Activated CD4-positive, alpha-beta T cell treated with anti-CD3 and anti-CD28 coated beads, Interleukin-2, amount 50 U/mL, for 48 hours (primary cell): ENCODE data around the gene IFT25.

Experiments
- DNase-seq, 2 experiments: peaks; one replicate each; pipeline ENCODE4 v3.0.0-alpha.2; 2020

Gene IFT25

GRCh38 chr1:53927376-53927881 lies 18.1 kb downstream of the IFT25 start:
- no peak for DNase-seq

DNA sequence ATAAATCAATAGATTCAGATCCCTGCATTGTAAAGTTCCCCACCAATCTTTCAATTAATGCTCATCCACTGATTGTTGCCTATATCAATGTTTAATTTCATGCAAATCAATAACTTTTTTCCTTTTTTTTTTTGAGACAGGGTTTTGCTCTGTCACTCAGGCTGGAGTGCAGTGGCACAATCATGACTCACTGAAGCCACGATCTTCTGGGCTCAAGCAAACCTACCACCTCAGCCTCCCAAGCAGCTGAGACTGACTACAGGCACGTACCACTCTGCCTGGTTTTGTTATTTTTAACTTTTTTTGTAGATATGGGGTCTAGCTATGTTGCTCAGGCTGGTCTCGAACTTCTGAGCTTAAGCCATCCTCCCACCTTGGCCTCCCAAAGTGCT lies 25.8 kb downstream of the IFT25 start:
- peak; percentile 19 to 31 for DNase-seq

GRCh38 chr1:53918343-53918742 lies 27.2 kb downstream of the IFT25 start:
- DNase-seq: no peak

DNA sequence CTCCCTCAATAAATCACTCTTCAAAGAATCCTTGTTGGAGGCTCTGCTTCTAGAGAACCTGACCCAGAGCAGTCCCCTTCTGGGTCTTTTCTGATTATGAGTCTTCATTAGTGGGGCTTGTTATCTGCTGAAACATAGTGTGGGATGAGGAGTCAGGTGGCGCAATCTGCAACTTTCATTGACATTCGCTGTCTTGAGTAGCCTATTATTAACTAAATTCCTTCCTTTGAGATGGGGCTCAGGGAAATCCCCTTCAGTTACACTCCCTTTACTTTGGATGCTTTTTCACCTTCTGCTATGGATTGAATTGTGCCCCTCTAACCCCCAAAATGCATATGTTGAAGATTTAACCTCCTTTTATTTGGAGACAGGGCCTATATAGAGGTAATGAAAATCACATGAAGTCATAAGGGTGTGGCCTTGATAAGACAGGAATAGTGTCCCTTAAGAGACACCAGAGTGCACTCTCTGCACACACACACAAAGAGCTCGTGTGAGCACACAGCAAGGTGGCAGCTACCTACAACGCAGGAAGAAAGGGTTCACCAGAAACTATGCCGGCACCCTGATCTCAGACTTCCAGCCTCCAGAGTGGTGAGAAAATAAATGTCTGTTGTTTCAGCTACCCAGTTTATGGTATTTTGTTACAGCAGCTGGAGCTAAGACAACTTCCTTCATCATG lies 32.0 kb downstream of the IFT25 start:
- DNase-seq: no peak

DNA sequence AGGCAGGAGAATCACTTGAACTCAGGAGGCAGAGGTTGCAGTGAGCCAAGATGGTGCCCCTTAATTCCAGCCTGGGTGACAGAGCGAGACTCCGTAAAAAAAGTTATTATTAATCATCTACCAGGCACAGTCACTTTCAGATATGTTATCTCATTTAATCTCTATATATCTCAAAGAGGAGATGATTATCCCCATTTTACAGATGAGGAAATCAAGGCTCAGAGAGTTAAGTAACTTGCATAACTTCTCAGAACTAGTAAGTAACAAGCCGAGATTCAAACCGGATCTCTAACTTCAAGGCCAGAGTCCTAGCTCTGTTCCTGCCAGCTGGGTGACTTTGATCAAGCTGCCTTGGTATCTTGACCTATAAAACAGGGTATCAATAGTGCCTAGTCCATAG lies 34.1 kb downstream of the IFT25 start:
- no peak for DNase-seq

- DNase-seq: no peak
Measured at GRCh38 chr1:53909946-53910345, 35.6 kb downstream of the IFT25 start.

DNA sequence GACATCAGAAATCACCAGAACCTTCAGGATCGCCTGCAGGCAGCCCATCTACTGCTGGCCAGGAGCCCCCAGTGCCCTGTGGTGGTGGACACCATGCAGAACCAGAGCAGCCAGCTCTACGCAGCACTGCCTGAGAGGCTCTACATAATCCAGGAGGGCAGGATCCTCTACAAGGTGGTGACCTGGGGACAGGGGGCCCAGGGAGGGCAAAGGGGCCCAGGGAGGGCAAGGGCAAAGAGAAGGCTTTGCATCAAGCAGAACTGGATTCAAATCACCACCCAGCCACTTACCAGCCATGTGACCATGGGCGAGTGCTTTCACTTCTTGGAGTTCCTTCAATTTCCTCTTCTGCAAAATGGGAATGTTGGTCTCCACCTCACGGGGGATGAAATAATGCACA lies 39.4 kb downstream of the IFT25 start:
- no peak for DNase-seq

DNA sequence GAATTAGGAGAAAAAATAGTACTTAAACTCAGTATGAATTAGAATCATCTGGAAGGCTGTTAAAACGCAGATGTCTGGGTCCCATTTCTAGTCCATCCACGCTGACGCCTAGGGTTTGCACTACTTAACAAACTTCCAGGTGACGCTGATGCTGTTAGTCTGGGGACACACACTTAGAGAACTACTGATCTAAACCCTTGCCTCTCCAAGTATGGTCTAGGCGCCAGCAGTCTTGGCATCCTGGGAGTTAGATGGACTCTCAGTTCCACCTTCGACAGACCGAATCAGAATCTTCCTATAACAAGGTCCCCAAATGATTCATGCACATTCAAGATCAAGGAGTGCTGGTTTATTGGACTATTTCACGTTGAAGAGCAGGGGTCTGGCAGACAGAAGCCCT lies 40.0 kb downstream of the IFT25 start:
- DNase-seq: no peak

- no peak for DNase-seq
Measured at GRCh38 chr1:53902235-53903138, 43.0 kb downstream of the IFT25 start.

GRCh38 chr1:53899708-53900107 lies 45.8 kb downstream of the IFT25 start:
- DNase-seq: no peak

DNA sequence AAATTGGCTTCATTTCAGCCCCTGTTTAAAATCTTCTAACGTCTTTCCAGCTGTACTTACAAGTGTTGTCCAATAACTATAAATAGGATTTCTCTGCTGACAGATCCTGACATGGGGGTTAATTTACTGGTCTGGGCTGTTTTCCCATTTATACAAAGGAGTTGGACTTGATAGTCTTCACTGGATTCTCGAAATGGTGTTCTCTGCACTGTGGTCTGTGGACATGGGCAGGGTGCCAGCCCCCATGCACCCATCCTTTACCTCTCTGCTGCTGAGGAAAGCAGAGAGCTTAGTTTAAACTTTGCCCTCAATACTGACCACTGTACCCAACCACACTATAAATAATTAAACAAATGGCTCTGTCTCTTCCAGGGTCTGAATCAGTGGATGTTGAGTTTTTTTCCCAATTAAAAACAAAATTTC lies 46.3 kb downstream of the IFT25 start:
- DNase-seq: no peak

- DNase-seq: no peak
Measured at GRCh38 chr1:53896635-53897229, 48.8 kb downstream of the IFT25 start.

DNA sequence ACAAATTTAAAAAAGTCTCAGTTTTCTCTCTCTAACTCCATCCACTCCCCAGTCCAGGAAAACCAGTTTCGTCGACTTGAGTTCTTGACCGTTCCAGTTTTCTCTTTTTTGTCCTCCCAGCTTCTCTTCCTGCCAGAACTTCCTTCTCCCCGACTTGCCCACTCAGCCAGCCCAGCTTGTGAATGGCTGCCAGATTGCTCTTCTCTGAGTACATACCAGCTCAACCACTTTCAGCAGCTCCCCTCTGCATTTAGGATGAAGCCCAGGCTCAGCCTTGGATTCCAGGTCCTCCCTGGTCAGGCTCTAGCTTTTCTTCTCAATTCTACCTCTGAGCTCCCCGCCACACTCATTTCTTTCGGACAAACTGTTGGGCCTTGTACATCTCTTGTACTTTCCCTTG lies 50.1 kb downstream of the IFT25 start:
- DNase-seq: no peak

DNA sequence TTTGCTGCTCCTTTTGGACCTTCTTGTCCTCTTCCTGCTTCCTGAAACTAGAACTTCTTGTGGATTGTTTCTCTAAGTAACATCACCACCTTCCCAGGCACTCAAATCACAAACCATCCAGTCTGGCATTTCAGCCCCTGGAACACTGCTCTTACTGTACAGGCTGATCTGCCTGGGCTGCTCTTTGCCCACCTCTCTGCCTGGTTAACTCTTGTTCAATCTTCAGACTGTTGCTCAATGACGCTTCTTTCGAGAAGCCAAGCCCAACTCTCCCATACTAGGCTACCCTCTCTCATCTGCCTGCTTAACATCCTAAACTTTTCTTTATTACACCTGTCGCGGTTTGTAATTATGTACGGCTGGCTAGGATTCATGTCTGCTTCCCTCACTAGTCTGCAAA lies 50.9 kb downstream of the IFT25 start:
- DNase-seq: no peak

DNA sequence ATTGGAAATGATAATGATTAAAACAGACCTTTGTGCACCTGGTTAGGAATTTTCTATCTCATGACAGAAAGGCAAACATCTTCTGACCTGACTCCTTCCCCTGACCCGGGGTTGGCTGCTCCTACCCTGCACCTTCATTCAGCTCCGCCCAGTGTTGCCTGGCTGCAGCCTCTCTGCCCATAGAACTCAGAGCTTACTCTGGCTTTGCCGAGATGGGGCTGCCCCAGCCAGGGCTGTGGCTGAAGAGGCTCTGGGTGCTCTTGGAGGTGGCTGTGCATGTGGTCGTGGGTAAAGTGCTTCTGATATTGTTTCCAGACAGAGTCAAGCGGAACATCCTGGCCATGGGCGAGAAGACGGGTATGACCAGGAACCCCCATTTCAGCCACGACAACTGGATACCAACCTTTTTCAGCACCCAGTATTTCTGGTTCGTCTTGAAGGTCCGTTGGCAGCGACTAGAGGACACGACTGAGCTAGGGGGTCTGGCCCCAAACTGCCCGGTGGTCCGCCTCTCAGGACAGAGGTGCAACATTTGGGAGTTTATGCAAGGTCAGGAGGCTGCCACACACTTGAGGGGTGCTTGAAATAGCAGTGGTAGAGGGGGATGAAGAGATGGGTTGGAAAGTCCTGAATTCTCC lies 51.4 kb downstream of the IFT25 start, which contains the start of gene DIO1:
TSS of gene DIO1 (plus strand) at position 189 of the 638 bp plus-strand sequence. CDS start at position 213, 24 bp downstream.
- DNase-seq: peak in 1 of 2 experiments; percentile 12

- no peak for DNase-seq
Measured at GRCh38 chr1:53892911-53893310, 52.6 kb downstream of the IFT25 start.

- no peak for DNase-seq
Measured at GRCh38 chr1:53891678-53892077, 53.8 kb downstream of the IFT25 start.

DNA sequence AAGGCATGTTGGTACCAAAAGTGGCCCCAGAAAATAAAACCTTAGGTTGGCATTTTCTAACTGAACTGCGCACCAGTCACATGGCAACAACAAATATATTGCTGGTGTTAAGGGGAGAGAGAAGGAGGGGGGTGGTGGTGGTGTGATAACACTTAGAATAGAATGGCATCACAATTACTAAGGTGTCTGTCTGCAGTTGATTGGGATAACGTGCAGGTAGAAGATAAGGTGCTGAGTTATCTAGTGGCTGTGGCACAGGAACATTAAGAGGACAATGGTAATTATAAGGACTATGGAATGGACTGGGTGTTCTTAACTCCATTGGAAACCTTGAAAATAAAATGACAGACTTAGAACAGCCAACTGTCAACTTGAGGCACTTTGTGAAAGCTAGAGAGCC lies 54.5 kb downstream of the IFT25 start:
- DNase-seq: no peak

DNA sequence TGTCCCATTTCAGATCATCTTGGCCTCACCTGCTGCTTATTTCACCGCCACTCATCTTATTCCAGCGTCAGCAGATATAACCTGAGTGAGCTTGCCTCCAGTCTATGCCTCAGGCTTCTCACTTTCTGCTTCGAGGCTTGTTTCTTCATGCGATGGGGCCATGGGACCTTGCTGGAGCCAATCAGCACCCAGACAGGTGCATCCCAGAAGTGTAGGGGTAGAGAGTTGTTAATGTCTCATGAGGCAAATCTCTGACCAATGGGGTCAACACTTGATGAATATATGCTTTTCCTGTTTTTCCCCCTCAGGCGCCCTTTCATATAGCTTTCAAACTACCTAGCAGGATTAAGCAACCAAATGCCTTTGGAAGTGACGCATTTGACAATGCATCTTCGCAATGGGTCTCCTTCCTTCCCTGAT lies 55.0 kb downstream of the IFT25 start:
- DNase-seq: peak; percentile 16 to 31

GRCh38 chr1:53889304-53890298 lies 55.9 kb downstream of the IFT25 start, which contains the start of gene YIPF1:
TSS of gene YIPF1 (minus strand) at chr1:53889797. CDS start at chr1:53888937, 860 bp downstream.
- DNase-seq: peak; percentile 85 to 90

GRCh38 chr1:53888681-53889080 lies 56.8 kb downstream of the IFT25 start:
- DNase-seq: no peak
